PC-3 (cell line): Measurements from ENCODE around the gene NOP56.

Experiments
- EZH2 ChIP-seq: fragments of 300-600 bp; sonication (generic); IDR thresholded peaks from one replicate; pipeline ENCODE4 v1.6.1; 2017; ENCODE audit warnings: antibody characterized with exemption, mild to moderate bottlenecking, low read length; ENCODE audit not compliant: unreplicated experiment
- EZH2phosphoT487 ChIP-seq: fragments of 300-600 bp; sonication (generic); IDR thresholded peaks from 2 replicates; pipeline ENCODE4 v1.6.1; 2018; ENCODE audit warnings: mild to moderate bottlenecking, antibody characterized with exemption, low read length, borderline replicate concordance
- TF ChIP-seq, protein P1 (sequence below): fragments of 300-600 bp; sonication (generic); conservative IDR thresholded peaks from 2 replicates; pipeline ENCODE4 v1.5.1; 2017; ENCODE audit warnings: antibody characterized with exemption, low read depth, mild to moderate bottlenecking, low read length

DNA sequence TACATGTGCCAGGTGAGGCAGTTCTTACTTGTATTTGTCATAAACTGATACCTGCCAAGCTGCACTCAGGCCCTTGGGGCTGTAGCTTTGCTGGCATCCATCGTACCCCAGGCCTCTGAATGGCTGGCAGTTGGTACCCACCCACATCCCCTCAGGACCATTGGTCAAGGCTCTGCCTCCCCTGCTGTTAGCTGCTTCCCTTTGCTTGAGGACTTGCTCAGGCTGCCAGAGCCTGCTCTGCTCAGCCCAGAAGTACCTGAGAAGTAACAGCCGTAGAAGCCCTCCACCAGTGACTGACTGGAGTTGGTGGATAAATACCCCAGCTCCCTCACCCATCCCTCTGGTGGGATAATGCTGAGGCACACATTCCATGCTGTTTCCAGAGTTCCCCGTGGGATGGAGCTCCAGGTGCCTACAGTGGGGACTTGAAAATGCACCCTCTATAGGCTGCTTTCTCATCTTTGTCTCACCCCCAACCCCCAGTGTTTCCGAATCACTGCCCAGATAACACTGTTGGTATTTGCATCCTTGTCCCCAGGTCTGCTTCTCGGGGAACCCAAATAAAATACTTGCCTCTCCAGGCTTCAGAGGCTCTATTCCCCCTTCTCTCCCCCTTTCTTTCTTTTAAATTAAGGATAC, 47.5 kb downstream of the NOP56 start:
- TF ChIP-seq EZH2phosphoT487 (no peak), EZH2 (no peak)
- TF ChIP-seq, protein P1, sequence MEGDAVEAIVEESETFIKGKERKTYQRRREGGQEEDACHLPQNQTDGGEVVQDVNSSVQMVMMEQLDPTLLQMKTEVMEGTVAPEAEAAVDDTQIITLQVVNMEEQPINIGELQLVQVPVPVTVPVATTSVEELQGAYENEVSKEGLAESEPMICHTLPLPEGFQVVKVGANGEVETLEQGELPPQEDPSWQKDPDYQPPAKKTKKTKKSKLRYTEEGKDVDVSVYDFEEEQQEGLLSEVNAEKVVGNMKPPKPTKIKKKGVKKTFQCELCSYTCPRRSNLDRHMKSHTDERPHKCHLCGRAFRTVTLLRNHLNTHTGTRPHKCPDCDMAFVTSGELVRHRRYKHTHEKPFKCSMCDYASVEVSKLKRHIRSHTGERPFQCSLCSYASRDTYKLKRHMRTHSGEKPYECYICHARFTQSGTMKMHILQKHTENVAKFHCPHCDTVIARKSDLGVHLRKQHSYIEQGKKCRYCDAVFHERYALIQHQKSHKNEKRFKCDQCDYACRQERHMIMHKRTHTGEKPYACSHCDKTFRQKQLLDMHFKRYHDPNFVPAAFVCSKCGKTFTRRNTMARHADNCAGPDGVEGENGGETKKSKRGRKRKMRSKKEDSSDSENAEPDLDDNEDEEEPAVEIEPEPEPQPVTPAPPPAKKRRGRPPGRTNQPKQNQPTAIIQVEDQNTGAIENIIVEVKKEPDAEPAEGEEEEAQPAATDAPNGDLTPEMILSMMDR, result no peak
